ENCODE results near the gene PFN4. TPM values are rescaled to one million over a fixed set of nuclear protein-coding genes. Genes with fewer than 3 reads are reported as not detected.
A peak's percentile ranks its signal among the peaks of the same experiment; 100 is the strongest.

PFN4 gene
- not detected for total RNA-seq

DNA sequence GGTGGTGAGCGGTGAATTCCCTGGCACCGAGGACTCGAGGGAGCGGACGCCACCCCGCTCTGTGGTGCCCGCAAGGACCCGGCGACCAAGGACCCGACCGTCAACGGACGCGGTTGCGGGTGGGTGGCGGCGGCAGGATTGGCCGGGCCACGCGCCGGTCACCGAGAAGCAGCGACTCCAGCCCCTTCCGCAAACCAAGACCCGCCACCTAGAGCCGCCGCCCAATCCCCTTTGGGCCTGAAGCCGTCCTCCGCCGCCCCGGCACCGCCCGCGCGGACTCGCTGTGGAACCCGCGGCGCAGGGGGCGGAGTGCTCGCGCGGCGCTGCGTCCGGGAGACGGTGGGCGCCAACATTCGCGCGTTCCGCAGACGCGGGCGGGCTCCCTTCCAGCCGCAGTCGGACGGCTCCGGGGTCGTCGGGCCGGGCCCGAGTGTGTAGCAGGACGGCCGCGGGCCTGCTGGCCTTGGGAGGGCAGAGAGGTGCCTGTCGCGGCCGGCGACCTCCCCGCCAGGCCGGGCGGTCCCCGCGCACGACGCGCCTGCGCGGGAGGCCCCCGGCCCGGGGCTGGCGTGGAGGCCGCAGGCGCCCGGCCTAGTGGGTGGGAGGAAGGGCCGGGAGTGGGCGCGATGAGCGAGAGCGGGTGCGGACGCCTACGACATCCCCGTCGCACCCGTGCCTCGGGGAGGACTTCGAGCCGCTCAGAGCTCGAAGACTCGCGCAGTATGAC is at the start of gene PFN4, which contains the start of gene FAM228B:
TSS of gene PFN4 (minus strand) at position 140 of the 727 bp plus-strand sequence. CDS start 799 bp downstream, outside the sequence.
TSS of gene FAM228B (plus strand) at position 275 of the 727 bp plus-strand sequence. CDS start 893 bp downstream, outside the sequence.
- intact Hi-C loops (cut with DNase I; ENCODE audit: low total_unique reads) (loop anchor here (2.0 kb wide), 3 partner anchors 39 to 77 kb away; partner anchors contain the start of genes SF3B6, TP53I3 and WDCP), in situ Hi-C loops (cut with MboI; ENCODE audit: low sequenced_read_pairs in 4 of 4) (loop anchor here in 1 of 4 donors (10.0 kb wide), 1 partner anchor 79 kb away; the partner anchor contains the start of genes FKBP1B and WDCP)

GRCh38 chr2:24169023-24169422 is 45.9 kb upstream of the PFN4 start:
- intact Hi-C loops (cut with DNase I; ENCODE audit: low total_unique reads) (no loop called here), in situ Hi-C loops (cut with MboI; ENCODE audit: low sequenced_read_pairs in 4 of 4) (no loop called here)
- no peak for ATAC-seq
- H3K9me3 ChIP-seq: no peaks in the 10 kb centered on the region
- no peaks in the 10 kb centered on the region for H3K36me3 ChIP-seq
- H3K27me3 ChIP-seq: no peaks in the 10 kb centered on the region
- no peak for DNase-seq
- no peak for TF ChIP-seq CTCF (IDR thresholded peaks at IDR 0.05 in 4 of 5, conservative IDR thresholded peaks at IDR 0.05 in 1 of 5)
- TF ChIP-seq POLR2A (IDR thresholded peaks at IDR 0.05): no peak
- H3K27ac ChIP-seq: no peak overlapping the region
- no peak overlapping the region for H3K4me3 ChIP-seq
- H3K4me1 ChIP-seq: no peaks in the 10 kb centered on the region

More for the DNA sequence above, at the start of gene PFN4, which contains the start of gene FAM228B:
- DNase-seq (peak; percentile 85 to 88), ATAC-seq (peak; percentile 93)
- no peaks in the 10 kb centered on the region for H3K27me3 ChIP-seq
- H3K27ac ChIP-seq: peak within 1 kb of the TSS; percentile 86 to 93 (median 91)
- no peaks in the 10 kb centered on the region for H3K9me3 ChIP-seq
- H3K4me1 ChIP-seq: peaks cover 11 to 17% of the 10 kb centered on the region in 2 donors
- no peaks in the 10 kb centered on the region for H3K36me3 ChIP-seq
- TF ChIP-seq POLR2A (IDR thresholded peaks at IDR 0.05): peak; percentile 84 to 88
- TF ChIP-seq CTCF (IDR thresholded peaks at IDR 0.05 in 4 of 5, conservative IDR thresholded peaks at IDR 0.05 in 1 of 5): no peak
- peak within 1 kb of the TSS; percentile 80 to 94 (median 84) for H3K4me3 ChIP-seq

- DNase-seq: no peak
- Histone ChIP-seq H3K4me3 (no peak overlapping the region), H3K4me1 (no peaks in the 10 kb centered on the region), H3K27me3 (no peaks in the 10 kb centered on the region), H3K36me3 (peaks cover 0 to 5% of the 10 kb centered on the region in 2 donors), H3K9me3 (no peaks in the 10 kb centered on the region), H3K27ac (no peak overlapping the region)
- TF ChIP-seq POLR2A (IDR thresholded peaks at IDR 0.05) (no peak), CTCF (IDR thresholded peaks at IDR 0.05 in 4 of 5, conservative IDR thresholded peaks at IDR 0.05 in 1 of 5) (peak in 4 of 5 experiments; percentile 24 to 64 (median 50))
- intact Hi-C loops (cut with DNase I; ENCODE audit: low total_unique reads) (no loop called here), in situ Hi-C loops (cut with MboI; ENCODE audit: low sequenced_read_pairs in 4 of 4) (no loop called here)
- no peak for ATAC-seq
Measured at GRCh38 chr2:24164416-24164973, 41.4 kb upstream of the PFN4 start.

GRCh38 chr2:24163601-24164000 is 40.5 kb upstream of the PFN4 start:
- ATAC-seq: no peak
- Histone ChIP-seq H3K27ac (no peak overlapping the region), H3K9me3 (no peaks in the 10 kb centered on the region), H3K36me3 (peaks cover 0 to 5% of the 10 kb centered on the region in 2 donors), H3K27me3 (no peaks in the 10 kb centered on the region), H3K4me3 (no peak overlapping the region), H3K4me1 (no peaks in the 10 kb centered on the region)
- intact Hi-C loops (cut with DNase I; ENCODE audit: low total_unique reads) (no loop called here), in situ Hi-C loops (cut with MboI; ENCODE audit: low sequenced_read_pairs in 4 of 4) (no loop called here)
- TF ChIP-seq POLR2A (IDR thresholded peaks at IDR 0.05) (no peak), CTCF (IDR thresholded peaks at IDR 0.05 in 4 of 5, conservative IDR thresholded peaks at IDR 0.05 in 1 of 5) (no peak)
- no peak for DNase-seq
